ENCODE measurements around the gene ZC3H12C.

Gene ZC3H12C

DNA sequence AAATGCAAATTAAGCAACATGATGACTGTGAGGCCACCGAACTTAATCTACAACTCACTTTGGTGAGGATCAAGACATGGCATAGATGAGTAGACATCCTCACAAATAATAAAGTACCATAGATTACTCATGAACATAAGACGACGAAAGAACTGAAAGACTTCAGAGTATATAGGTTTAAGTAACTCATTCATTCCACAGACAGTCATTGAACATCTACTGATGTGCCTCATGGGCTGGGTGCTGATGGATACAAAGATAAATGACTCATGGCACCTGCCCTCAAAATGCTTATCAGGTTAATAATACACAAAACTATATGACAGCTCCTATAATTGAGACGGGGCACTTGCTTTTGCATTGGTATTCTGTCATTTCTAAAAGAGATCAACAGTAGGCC, 63.3 kb downstream of the ZC3H12C start:
- DNase-seq = no peak

- no peak for DNase-seq
Observed at GRCh38 chr11:110158317-110159200, 65.4 kb downstream of the ZC3H12C start.

DNA sequence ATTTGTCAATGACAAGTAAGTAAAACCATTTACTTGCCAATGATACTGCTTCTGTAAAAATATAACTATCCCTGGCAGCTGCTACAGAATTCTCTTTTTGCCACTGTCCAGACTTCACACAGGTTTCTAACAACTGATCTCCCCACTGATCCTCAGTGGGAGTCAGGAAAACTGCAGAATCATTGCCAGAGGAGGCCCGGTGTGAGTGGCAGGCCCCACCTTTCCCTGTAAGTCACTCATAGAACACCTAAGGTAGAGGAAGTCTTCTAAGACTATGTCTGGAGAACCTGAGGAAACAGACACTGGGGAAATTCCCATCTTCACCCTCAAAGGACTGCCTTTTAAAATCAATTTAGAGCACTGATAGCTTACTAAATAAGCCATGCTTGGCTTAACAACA, 66.3 kb downstream of the ZC3H12C start:
- no peak for DNase-seq

DNA sequence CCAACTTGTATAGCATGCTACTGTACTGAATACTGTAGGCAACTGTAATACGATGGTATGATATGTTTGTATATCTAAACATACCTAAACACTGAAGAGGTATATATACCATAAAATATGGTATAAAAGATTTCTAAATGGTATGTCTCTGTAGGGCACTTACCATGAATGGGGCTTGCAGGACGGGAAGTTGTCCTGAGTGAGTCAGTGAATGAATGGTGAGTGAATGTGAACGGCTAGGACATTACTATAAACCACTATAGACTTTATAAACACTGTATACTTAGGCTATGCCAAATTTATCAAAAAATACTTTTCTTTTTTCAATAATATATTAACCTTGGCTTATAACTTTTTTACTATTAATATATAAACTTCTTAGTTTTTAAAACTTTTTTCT, 66.8 kb downstream of the ZC3H12C start:
- DNase-seq = no peak

DNA sequence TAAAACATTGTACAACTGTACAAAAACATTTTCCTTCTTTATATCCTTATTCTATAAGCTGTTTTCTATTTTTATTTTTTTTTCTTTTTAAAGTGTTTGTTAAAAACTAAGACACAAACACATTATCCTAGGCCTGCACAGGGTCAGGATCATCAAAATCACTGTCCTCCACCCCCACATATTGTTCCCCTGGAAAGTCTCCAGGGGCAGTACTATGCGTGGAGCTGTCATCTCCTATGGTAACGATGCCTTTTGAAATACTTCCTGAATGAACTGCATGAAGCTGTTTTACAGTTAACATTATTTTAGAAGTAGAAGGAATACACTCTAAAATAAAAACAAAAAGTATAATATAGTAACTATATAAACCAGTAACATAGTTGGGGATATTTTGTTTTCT, 67.2 kb downstream of the ZC3H12C start:
- DNase-seq = no peak

DNA sequence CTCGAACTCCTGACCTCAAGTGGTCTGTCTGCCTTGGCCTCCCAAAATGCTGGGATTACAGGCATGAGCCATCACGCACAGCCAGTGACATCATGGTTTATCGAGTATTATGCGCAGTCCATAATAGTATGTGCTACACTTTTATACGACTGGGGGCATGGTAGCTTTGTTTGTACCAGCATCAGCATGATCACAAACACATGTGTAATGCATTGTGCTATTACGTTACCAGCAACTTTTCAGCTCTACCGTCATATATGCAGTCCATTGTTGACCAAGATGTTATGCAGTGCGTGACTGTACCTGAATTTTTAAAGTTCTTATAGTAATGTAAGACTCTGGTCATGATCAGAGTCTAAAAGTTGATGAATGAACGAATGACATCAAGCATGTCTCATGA, 67.9 kb downstream of the ZC3H12C start:
- DNase-seq = no peak

- DNase-seq = no peak
Observed at GRCh38 chr11:110162216-110162615, 69.0 kb downstream of the ZC3H12C start.

DNA sequence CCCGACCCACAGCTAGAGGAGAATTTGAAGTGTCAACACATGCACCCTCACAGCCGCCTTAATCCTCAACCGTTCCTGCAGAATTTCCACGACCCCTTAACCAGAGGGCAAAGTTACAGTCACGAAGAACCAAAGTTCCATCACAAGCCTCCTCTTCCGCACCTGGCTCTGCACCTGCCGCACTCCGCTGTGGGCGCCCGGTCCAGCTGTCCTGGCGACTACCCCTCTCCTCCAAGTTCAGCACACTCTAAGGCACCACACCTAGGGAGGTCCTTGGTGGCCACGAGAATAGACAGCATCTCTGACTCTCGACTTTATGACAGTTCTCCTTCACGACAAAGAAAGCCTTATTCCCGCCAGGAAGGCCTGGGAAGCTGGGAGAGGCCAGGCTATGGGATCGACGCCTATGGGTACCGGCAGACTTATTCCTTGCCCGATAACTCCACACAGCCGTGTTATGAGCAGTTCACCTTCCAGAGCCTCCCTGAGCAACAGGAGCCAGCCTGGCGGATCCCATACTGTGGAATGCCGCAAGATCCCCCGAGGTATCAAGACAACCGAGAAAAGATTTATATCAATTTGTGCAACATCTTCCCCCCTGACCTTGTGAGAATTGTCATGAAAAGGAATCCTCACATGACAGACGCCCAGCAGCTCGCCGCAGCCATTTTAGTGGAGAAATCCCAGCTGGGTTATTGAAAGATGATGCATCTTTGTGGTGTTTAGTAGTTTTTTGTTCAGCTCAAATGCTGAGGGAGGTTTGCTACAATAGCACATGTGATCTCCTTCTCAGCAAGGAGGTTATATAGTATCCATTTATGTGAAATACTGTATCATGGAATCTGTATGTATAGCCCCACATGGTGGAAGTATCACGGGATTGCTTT, 72.1 kb downstream of the ZC3H12C start:
- no peak for DNase-seq

DNA sequence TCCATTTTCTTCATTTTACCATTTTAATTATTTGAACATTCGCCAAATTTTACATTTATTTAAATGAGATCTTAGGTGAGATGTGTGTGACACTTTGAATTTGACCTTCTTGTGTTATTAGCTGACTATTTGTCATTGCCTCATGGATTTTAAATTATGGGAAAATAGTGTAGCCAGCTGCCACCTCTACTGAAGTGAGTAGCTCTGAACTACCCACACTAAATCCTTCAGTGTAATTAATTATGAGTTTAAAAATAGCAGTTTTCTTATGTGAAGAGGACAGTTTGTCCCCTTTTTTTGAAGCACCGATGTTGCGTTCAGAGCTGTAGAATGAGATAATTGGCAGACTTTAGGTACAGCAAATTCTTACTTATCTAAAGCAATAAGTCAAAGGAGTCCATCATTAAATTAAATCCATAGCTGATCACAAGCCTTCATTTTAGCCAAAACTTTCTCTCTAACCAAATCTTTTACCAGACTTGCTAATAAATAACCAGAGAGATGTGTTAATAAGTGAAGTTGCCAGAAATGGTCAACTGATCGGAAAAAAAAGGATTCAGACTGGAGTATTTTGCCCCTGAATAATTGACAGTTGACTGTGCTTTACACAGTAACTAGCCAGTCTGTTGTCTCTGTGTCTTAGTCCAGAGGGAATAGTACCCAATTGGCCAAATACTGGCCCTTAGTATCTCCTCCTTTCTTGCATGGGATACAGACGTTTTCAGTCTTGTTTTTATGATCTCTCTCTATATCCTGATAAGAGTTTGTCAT, 75.0 kb downstream of the ZC3H12C start:
- no peak for DNase-seq

GRCh38 chr11:110169738-110170137, 76.5 kb downstream of the ZC3H12C start:
- DNase-seq = no peak

- DNase-seq = no peak
Observed at GRCh38 chr11:110172468-110173065, 79.4 kb downstream of the ZC3H12C start.

DNA sequence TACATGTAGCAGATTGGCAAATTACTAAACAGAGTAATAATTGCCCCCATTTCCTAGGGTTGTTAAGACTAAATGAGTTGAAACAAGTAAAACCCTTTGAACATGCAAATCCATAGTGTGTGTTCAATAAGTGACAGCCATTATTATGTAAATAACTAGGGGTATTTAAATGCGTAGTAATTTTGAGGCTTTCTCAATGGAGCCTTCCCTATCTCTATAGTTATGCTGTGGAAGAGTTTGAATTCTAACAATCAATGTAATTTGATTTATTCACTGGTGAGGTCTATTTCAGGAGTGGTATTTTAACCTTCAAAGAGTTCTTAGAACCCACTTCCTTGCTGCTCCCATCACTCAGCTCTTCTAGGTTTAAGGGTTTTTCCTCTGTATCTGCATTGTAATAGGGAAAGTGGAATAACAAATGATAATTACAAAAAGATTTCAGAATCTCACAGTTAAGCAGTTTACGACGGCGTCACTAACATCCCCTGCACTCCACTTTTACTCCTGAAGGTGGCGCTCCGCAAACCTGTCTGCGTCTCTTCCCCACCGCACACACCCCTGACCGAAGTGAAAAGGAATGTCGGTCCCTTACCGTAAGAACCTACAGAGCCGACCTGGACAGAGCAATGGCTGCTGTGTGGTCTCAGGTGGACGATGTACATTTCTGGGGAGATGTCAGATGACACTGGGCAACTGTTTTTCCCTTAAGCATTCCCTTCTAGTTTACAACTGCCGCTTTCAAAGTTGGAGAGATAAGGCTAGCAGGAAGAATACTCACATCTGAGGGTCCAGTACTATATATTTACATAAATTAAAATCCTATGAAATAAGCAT, 80.8 kb downstream of the ZC3H12C start:
- DNase-seq = no peak

GRCh38 chr11:110174645-110175310, 81.6 kb downstream of the ZC3H12C start:
- DNase-seq = no peak

DNA sequence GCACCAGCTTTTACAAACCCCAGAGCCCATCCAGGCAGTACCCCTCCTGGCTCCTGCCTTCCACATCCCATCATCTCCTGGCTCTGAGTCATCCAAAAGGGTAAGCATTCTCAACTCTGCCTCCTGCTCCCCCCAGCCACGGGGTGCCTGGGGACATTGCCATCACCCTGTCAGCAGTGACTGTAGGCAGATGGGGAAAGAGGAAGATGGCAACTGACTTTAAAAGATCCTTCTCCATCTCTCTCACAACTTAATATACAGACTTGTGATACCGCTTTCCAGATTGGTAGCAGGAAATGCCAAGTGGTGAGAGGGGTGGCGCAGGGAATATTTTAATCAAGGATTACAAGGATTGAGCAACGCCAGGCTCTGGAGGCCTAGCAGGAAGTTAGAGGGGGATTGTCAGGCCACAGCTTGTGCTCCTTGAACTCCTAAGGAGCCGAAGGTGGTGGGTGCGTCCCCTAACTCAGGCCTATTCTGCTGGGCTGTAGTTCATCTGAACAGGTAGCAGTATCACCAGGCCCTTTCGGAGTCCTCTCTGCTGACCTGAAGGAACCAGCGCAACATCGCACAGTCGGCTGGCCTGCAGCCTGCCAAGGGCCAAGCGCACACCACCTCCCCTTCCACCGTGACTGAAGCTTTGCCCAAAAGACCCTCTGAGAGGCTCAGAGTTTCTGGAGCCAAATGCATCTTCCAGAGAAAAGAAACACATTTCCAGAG, 83.3 kb downstream of the ZC3H12C start:
- no peak for DNase-seq

GRCh38 chr11:110177086-110177456, 83.9 kb downstream of the ZC3H12C start:
- DNase-seq = no peak

DNA sequence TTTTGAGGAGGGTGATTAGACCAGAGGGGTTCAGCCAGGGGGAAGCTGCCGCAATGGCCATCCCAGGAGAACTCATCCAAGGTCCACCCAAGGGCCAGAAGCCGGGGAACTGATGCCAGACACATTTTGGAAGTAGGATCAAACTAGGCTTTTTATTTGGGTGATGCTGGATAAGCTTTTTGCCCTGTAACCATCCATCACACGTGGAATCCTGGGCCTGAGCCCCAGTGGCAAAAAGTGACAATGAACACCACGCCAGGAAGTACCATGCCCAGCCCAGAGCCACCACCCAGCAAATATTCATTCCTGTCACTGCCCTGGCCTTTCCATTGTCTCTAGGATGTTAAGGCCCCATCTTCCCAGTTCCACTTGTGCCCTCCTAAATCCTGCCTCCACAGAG, 85.9 kb downstream of the ZC3H12C start:
- no peak for DNase-seq

GRCh38 chr11:110182886-110183285, 89.7 kb downstream of the ZC3H12C start:
- DNase-seq = no peak

DNA sequence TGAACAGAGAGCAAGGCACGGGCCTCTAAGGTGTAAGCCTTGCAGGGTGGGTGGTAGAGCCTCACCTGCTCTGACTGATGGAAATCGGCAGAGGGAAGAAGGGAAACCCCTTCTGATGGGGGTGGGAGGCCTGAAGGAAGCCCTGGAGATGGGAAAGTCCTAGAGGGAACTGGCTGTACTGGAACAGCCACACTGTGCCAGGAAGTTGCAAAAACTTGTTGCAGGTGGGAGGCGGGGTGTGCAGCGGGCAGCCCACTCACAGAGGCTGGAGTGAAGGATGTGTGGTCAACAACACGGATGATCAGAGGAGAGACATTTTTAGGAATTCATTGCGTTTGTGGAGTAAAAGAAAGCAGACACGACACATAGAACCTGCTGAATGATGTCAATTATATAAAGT, 91.3 kb downstream of the ZC3H12C start:
- DNase-seq = no peak

GRCh38 chr11:110185121-110185591, 92.0 kb downstream of the ZC3H12C start:
- DNase-seq = no peak

DNA sequence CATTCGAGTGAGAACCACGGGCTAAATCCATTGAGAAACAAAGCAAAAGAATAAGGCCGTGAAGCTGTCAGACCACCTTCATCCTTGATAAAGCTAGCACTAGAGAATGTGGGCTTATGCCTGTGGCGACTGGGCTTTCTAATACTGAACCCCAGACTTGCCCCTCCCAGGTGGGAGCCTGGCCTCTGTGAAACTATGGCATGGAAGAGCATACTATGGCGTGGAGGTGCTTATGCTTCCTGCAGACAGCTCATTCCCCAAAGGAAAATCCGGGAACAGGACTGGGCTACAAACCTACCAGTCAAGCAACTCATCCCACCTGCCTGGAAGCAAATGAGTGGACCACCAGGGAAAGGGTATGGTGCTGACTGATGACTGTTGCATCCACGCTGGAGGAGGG, 92.4 kb downstream of the ZC3H12C start:
- no peak for DNase-seq
